HG03066 (cell line): ENCODE results near the gene RPS6KL1.

ENCODE experiments used
- ATAC-seq: cut with Tn5 transposase; IDR thresholded peaks from one replicate; pipeline ENCODE4 v1.9.1; 2021; ENCODE audit warnings: low read depth; ENCODE audit not compliant: unreplicated experiment

RPS6KL1 gene, protein sequence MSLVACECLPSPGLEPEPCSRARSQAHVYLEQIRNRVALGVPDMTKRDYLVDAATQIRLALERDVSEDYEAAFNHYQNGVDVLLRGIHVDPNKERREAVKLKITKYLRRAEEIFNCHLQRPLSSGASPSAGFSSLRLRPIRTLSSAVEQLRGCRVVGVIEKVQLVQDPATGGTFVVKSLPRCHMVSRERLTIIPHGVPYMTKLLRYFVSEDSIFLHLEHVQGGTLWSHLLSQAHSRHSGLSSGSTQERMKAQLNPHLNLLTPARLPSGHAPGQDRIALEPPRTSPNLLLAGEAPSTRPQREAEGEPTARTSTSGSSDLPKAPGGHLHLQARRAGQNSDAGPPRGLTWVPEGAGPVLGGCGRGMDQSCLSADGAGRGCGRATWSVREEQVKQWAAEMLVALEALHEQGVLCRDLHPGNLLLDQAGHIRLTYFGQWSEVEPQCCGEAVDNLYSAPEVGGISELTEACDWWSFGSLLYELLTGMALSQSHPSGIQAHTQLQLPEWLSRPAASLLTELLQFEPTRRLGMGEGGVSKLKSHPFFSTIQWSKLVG

GRCh38 chr14:74922752-74923401 is at the start of gene RPS6KL1:
Gene RPS6KL1, minus strand, starts transcription at chr14:74923260. Its CDS starts 1,719 bp downstream, at chr14:74921541.
- peak; percentile 86 for ATAC-seq

DNA sequence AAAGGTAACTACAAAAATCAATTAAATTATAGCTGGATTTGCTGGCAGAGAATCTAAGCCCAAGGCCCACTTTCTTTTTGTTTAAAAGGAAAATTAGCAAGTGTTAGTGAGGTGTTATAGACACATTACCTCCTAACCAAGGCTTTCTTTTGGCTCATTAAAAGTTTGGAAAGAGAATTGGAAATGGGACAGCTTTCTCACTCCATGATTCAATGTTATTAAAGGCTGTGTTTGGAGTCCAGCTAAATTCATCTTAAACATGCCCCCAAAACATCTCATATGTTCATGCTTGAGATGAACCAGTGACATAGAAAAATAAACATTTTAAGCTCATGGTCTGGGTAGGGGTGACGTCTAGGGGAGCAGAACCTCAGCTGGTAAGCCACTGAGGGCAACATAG is 45.8 kb upstream of the RPS6KL1 start:
- ATAC-seq = no peak

DNA sequence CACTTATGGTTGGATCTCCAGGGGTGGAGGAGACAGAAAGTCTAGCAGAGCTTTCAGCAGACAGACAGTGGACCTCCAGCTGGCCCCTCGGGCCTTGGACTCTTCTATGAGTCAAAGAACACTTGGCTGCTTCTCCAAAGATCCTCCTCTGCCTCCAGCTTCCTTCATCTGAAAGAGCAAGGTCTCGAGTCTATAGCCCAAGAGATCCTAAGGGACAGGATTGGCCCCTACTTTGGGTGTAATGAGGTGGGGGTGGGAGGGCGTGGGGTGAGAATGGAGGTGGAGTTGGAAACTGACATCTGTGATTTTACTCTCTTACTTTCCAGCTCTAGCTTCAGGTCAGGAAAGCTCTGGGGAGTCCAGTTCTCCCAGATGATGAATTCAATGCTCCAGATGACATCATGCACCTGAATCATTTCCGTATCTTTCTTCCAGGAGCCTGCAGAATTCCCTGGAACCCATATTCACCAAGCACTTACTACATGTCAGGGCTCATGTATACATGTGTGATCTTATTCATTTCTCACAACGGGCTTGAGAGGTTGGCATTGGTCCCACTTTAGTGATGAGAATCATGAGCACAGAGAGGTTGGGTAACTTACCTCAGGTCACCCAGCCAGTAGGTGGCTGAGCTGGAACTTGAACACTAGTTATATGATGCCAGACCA is 42.6 kb upstream of the RPS6KL1 start:
- ATAC-seq = no peak

GRCh38 chr14:74964787-74965485 is 41.9 kb upstream of the RPS6KL1 start:
- ATAC-seq = no peak

DNA sequence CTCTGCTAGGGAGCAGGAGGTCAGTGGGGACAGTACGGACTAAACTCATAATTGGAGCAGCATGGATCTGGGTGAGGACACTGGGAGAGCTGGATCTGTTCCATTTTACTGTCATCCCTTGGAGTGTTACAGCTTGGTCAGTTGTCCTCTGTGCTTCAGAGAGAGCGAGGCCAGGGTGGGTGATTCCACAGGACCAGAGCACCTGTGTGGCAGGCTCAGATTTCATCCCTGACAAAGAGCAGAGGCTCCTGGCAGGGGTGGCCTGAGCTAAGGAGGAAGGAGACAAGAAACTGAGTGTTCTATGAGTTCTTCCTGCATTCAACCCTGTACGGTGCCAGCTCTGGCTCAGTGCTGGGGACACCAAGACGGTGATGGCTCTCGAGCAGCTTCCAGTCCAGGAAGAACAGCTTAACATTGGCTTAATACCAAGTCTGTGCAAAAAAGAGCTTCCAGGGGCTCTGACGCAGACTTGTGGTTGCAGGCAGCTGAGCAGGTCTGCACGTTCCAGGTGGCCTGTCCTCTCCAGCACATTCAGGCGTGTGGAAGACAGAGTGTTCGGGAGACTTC is 40.7 kb upstream of the RPS6KL1 start:
- ATAC-seq = no peak

GRCh38 chr14:74963178-74963704 is 40.2 kb upstream of the RPS6KL1 start:
- ATAC-seq = no peak

GRCh38 chr14:74962493-74962892 is 39.4 kb upstream of the RPS6KL1 start:
- ATAC-seq = no peak

DNA sequence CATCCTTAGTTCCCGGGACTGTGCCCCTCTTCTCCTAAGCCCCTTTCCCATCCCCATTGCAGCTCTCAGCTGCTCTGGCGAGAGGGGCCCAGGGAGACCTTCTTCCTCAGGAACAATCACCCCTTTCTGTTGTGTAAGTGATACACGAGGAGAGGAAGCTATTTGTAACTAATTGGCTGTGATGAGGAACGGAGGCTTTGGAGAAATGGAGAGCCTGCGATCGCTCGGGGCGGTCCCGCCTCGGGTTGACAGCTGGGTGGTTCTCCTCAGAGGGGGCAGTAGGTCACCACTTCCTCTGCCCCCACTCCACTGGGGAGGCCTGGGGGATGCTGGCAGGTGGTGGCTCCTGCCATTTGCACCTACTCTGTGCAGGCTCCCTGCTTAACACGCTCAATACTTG is 39.0 kb upstream of the RPS6KL1 start:
- ATAC-seq = no peak

- ATAC-seq = no peak
Observed at GRCh38 chr14:74961238-74961911, 38.3 kb upstream of the RPS6KL1 start.

GRCh38 chr14:74960736-74961135 is 37.7 kb upstream of the RPS6KL1 start:
- ATAC-seq = no peak

DNA sequence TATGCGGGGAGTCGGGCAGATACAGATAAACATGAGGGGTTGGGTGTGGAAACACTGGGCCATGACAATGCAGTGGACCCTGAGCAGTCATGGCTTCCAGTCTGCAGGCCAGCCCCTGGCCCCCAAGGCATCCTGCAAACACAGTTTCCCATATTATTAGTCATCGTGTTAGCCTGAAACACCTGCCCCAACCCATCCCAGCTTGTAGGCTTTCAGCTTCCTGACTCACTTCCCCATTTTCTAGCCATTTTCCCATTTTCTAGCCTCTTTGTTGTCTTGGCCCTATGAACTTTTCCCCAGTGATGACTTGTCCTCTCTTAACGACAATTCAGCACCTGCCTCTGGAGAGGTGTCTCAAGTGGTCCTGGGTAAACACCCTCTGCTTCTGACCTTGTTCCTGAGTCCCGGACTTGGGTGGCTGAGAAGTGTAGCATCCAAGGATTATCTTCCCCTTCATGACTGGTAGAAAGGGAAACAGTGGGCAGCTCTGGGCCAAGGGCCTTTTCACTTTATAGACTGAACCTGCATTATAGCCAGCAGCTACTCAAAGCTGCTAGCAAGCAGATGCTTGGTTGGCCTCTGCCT is 36.6 kb upstream of the RPS6KL1 start:
- ATAC-seq = no peak

- ATAC-seq = no peak
Observed at GRCh38 chr14:74956280-74957072, 33.4 kb upstream of the RPS6KL1 start.

GRCh38 chr14:74956027-74956279 is 32.9 kb upstream of the RPS6KL1 start:
- no peak for ATAC-seq

DNA sequence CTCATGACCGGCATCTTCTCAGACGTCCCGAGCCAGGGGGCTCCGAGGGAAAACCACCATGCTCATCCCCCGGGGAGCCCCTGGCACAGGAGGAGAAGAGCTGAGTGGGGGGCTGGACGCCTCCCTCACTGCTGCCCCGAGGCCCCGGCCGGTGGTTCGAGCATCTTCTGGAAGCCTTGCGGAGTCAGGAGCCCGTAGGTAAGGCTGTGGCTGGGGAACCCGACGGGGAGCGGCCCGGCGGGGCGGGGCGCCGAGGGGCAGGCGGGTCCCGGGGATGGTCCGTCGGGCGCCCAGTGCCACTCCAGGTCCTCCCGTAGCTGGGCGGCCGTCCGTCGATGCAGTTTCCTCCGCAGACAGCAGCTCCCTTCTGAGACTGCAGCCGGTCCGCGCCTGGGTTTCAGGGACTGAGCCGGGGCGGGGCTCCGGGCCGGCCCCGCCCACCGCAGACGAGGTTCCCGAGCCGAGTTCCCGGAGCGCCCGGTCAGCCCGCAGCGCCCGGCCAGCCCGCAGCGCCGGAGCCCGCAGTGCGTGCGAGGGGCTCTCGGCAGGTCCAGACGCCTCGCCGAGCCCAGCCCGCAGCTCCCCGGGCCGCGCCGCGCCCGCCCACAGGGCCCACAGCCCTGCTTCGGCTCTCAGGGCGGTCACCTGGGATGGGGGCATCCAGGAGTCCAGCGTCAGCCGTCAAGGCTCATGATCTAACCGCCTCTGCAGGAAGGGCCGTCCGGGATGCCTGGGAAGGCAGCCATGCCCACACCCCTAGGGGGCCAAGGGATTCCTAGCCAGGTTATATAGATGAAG is 32.4 kb upstream of the RPS6KL1 start, which contains the start of gene PGF:
TSS of gene PGF (minus strand) at position 369 of the 798 bp plus-strand sequence. CDS start at position 14, 355 bp downstream.
- ATAC-seq = no peak

DNA sequence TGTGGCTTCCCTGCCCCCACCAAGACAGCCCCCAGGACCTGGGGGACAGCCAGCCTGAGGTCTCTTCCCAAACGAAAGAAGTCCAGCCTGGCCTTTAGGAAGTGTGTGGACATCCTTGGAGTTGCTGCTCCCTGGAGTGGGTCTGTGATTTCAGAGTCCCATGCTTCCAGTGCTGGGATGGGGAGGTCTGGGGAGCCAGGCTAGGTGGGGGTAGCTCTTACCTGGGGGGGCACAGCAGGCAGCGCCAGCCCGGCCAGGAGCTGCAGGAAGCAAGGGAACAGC is 31.8 kb upstream of the RPS6KL1 start:
- no peak for ATAC-seq

DNA sequence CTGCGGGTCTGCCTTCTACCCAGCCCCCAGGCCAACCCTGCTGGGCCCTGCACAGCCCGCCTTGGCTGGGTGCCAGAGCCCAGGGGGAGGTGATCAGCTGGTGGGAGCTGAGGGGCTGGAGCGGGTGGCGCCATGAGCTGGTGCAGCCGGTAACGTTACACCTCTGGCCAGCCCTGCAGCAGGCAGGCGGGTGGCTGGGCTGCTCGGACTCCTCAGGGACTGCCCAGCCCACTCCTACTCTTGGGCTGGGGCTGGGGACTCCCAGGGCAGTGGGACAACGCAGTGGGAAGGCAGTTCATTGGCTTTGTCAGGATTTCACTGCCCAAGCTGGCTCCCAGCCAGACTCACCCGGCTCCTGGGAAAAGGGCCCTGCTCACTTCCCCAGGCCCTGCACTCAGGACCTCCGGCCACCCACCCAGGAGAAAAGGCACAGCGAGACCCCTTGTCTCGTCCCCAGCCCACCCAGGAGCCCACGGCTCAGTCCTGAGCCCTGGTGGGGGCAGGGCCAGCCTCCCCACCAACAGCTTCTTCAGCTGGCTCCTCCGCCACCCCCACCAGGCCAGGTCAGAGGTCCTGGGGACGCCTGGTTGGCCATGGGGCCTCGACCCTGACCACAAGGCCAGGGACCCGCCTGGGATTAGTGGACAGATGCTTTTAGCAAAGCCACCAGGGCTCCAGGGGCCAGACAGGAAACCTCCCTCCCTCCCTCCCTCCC is 31.3 kb upstream of the RPS6KL1 start:
- no peak for ATAC-seq

DNA sequence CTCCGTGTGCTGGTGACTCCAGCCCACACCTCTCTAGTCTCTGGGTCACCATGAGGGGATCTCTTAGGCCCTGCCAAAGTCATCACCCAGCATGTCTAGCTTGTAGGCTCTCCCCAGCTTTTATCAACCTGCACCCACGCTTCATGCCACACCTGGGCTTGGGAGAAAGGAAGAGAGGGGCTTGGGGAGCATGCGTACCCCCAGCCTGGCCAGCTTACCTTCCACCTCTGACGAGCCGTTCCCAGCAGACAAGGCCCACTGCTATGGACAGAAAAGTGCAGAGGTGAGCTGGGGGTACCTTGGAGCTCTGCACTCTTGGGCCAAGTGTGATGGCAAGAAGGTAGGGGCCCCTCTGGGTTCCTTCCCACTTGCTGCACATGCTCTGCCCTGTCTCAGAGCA is 30.6 kb upstream of the RPS6KL1 start:
- no peak for ATAC-seq
